NCI-H2227 treated with DMSO at 0.1 percent for 48 hours (cell line): ENCODE data around the gene MCTP2.

Source experiments
- DNase-seq: peaks from one replicate; lab custom pipeline; 2025; lab: John Stamatoyannopoulos, UW

The MCTP2 gene, protein sequence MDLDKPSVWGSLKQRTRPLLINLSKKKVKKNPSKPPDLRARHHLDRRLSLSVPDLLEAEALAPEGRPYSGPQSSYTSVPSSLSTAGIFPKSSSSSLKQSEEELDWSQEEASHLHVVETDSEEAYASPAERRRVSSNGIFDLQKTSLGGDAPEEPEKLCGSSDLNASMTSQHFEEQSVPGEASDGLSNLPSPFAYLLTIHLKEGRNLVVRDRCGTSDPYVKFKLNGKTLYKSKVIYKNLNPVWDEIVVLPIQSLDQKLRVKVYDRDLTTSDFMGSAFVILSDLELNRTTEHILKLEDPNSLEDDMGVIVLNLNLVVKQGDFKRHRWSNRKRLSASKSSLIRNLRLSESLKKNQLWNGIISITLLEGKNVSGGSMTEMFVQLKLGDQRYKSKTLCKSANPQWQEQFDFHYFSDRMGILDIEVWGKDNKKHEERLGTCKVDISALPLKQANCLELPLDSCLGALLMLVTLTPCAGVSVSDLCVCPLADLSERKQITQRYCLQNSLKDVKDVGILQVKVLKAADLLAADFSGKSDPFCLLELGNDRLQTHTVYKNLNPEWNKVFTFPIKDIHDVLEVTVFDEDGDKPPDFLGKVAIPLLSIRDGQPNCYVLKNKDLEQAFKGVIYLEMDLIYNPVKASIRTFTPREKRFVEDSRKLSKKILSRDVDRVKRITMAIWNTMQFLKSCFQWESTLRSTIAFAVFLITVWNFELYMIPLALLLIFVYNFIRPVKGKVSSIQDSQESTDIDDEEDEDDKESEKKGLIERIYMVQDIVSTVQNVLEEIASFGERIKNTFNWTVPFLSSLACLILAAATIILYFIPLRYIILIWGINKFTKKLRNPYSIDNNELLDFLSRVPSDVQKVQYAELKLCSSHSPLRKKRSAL

DNA sequence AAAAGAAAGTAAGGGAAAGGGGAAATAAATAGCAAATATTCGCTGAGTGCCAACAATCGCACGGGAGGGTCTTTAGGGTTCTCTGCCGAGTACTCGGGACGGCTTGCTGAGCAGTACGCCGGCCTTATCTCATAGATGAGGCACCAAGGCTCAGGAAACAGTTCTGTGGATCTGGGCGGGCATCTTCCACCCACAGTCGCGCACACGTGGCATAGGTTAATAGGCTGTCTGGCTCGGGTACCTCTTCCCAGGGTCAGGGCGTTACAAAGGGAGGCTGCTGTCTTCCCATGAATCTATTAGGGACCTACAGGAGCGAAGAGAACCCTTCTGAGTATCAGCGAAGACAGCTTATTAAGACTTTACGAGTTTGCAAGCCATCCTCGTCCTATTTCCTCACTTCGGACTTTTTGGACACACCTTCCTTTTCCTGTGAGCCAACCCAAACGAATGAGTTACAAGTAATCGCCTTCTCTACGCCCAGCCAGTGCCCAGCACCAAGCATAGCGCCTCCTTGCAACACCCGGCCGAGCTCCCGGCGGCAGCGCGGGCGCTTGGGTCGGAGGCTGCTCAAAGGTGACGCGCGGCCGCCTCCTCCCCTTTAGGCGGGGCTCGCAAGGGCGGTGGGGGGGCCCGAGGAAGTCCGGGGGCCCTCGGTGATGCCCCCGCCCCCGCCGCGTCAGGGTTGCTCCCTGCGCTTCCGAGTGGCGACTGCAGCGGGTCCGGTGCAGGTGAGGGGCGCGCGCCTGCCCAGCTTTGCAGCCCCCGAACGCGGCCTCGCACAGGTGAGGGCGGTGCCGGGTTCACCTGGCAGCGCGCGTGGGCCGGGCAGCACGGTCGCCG is at the start of gene MCTP2:
Gene MCTP2, plus strand, starts transcription at position 679 of the 840 bp plus-strand sequence. CDS start 66,705 bp downstream, outside the sequence.
- peak; percentile 19 for DNase-seq

DNA sequence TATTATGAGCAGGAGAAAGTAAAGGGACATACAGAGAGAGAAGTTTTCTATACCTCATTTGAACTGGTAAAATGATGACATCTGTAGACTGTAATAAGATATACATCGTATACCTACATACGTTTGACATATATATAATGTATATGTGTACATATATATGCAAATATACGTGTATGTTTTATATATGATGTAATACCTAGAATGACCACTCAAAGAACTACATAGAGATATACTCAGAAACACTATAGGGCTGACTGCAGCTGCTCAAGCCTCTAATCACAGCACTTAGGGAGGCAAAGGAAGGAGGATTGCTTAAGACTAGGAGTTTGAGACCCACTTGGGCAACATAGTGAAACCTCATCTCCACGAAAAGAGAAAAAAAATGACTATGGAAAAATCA is 48.5 kb upstream of the MCTP2 start:
- no peak for DNase-seq

GRCh38 chr15:94185547-94186236 is 45.7 kb upstream of the MCTP2 start:
- DNase-seq: no peak

GRCh38 chr15:94186770-94187331 is 44.5 kb upstream of the MCTP2 start:
- no peak for DNase-seq

- DNase-seq: no peak
These were observed 37.5 kb upstream of the MCTP2 start for GRCh38 chr15:94193906-94194305.

DNA sequence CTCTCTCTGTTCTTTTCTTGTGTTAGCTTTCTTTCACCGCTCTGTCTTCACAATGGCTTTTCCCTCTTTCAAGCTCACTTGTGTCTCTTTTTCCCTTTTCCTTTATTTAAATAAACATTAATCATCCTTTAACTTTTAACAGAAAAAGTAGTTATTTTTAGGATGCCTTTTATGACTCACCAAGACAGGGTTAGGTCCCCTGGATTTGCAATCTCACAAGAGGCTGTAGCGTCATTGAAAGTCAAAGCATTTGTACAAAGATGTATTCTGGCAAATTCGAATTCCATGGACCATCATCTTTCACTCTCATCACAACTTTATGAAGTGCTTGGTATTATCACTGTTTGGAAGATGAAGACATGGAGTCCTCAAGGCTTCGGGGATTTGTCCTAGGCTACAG is 34.8 kb upstream of the MCTP2 start:
- DNase-seq: no peak

- no peak for DNase-seq
These were observed 32.7 kb upstream of the MCTP2 start for GRCh38 chr15:94198633-94199032.

- no peak for DNase-seq
These were observed 31.6 kb upstream of the MCTP2 start for GRCh38 chr15:94199725-94200124.

- DNase-seq: no peak
These were observed 28.1 kb upstream of the MCTP2 start for GRCh38 chr15:94203306-94203705.

- DNase-seq: no peak
These were observed 26.0 kb upstream of the MCTP2 start for GRCh38 chr15:94205366-94205765.

DNA sequence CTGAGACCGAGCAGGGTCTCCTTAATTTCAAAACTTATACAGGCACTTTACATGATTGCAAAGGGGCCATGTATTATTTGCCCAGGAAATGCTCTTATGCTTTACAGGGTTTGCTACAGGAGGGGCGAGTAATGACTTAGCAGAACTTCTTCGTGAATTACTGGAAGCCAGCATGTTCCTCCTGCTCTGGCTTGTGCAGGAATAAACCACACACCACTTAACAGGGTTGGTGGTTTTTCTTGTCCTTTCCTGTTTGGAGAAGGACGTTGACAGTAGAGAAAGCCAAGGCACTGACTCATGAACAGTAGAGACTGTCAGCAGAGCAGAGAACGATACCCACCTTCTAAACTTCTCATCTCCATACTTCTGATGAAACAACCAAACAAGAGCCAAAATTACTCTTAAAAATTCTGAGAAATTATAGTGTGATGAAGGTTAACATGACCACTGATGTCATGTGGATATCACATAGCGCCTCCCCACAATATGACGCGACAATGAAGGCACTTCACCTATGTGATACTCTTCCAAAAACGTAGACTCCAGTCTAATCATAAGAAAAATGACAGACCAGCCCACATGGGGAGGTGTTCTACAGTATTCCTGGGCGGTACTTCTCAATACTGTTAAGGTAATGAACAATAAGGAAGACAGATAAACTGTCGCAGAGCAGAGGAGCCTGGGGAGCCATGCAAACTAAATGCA is 24.7 kb upstream of the MCTP2 start:
- DNase-seq: no peak

DNA sequence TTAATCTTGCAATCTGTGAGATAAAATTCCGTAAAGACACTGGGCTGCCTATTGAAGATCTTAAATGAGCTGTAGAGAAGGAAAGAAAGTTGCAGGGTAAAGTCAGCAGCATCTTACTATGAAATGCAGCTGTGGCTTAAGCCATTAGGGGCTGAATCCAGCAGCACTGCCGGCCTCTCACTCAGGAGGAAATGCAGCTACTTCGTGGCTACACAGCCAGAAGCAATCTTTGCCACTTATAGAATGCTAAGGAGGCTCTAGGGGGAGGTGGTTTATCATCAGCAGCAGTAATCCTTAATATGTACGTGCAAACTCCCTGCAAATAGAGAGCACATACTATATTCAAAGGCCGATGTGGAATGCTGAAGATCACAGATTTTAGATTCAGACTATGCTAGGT is 19.1 kb upstream of the MCTP2 start:
- no peak for DNase-seq

- no peak for DNase-seq
These were observed 5.7 kb upstream of the MCTP2 start for GRCh38 chr15:94225616-94226015.

DNA sequence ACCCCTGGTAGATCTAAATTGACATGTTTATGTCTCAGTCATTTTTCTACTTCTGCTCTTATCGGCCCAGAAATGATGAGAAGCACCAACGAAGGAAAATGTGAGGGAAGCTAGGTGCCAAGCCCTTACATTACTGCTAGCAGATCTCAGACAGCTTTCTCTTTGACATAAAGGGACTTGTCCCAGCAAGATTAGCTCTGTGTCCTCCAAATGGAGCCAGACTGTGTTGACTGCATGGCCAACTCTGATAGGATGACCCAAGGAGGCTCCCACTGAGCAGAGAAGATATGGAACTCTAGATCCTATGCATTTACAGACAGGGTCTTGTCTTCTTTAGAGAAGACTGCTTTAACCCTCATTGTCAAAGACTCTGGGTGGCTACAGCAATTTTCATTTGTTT is 2.8 kb upstream of the MCTP2 start:
- DNase-seq: no peak

DNA sequence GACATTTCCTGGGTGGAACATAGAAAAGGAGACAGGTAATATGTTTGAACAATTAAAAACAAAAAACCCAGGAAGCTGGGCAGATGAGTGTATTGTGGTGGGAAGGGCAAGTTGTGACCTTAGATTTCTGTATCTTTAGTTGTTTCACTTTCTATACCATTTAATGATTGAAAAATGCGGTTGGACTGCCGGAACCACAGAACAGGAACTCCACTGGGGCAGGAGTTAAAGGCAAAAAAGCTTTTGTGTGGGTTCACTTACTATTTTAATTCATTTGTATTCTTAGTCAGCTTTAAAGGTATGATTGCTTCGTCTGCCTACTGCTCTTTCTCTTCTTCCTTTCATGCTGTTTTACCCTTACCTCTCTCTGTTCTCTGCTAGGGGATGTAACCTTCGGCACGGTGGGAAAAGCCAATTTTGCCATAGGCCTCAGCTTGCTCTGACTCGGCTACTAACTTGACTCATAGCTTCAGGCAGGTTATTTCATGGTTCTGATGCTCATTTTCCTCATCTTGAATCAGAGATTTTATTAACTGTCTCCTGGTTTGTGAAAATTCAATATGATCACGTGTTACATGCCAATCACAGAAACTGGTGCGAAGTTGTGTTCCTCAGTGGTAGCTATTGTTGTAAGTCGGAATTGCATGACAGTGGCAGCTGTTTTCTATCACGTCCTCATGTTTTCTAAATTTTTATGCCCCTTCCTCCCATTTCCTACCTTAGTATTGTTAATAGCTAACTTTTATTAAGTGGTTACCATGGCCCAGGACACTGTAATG is 1.6 kb upstream of the MCTP2 start:
- no peak for DNase-seq

GRCh38 chr15:94230431-94230882 is 904 bp upstream of the MCTP2 start:
- DNase-seq: no peak

GRCh38 chr15:94231723-94232468 is 535 bp downstream of the MCTP2 start:
- no peak for DNase-seq

DNA sequence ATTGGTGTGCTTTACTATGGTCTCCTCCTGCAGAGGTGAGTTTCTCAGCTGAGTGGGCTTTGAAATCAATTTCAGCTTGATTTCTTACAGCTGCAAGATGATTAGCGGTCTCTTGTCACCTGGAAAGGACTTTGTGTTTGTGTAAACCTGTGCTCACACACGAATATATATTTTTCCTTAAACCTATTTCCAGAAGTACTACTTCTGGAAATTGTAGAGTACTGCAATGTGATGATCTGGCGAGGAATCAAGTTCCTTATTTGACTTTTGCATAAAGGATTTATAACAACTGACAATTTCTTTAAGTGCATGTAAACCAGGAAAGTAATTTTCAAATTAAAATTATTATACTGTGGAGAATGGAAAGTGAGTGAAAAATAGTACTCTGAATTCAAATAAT is 2.1 kb downstream of the MCTP2 start:
- no peak for DNase-seq

- no peak for DNase-seq
These were observed 2.9 kb downstream of the MCTP2 start for GRCh38 chr15:94234300-94234699.
